ENCODE results near the gene DCPS.
"Not testable (repeated sequence)": the region's sequence is repeated elsewhere in the genome, so short reads cannot be mapped to it uniquely, and the experiment has no call there.

DCPS gene, protein sequence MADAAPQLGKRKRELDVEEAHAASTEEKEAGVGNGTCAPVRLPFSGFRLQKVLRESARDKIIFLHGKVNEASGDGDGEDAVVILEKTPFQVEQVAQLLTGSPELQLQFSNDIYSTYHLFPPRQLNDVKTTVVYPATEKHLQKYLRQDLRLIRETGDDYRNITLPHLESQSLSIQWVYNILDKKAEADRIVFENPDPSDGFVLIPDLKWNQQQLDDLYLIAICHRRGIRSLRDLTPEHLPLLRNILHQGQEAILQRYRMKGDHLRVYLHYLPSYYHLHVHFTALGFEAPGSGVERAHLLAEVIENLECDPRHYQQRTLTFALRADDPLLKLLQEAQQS

DNA sequence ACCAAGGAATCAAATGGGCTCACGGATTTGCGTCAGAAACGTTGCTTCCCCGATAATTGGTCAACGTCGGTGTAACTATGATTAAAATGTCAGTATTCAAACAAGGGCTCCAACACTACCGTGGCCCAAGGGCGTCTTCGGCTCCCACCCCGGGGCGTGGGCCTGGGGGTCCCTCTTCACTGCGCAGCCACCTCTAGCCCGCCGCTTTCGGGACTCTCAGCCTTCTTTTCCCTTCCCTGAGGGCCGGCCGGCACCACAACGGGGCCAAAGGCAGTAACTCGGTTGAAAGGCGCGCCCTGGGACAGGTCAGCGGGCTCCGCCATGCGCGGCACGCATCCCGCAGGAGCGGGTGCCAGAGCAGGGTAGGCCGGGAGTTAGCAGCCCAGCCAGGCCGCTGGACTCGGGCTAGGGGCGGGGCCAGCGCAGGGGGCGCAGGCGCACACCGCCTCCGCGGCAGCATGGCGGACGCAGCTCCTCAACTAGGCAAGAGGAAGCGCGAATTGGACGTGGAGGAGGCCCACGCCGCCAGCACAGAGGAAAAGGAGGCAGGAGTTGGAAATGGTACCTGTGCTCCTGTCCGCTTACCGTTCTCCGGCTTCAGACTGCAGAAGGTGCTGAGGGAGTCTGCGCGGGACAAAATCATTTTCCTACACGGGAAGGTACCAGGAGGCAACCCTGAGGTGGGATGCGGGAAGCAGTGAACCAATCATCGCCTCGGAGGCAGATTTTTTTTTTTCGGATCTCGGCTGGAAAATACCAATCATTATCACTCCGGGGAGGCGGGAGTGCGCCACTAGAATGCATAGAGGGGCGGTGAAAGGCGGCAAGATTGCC lies at the start of gene DCPS:
Gene DCPS (plus strand): TSS at position 438 of the 834 bp plus-strand sequence. CDS start 21 bp downstream, at position 459.
- peak; percentile 95 for DNase-seq (ENCODE audit: low spot score)

DNA sequence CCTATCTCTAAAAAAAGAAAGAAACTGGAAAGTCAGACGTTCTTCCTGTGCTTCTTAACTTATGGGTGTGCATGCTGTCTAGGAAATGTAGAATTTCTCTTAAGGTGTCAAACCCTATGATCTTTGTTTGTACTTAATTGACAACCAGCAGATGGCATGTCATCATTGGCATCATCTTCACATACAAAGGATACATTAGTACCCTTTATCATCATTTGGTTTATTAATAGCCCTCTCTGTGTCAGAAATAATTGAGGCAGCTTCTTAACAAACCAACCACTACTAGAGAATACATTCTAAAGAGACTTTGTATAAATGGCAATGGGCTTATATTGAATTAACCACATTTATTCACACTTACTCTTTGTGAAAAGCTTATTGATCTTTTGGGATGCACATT lies 49.0 kb upstream of the DCPS start:
- no peak for DNase-seq (ENCODE audit: low spot score)

DNA sequence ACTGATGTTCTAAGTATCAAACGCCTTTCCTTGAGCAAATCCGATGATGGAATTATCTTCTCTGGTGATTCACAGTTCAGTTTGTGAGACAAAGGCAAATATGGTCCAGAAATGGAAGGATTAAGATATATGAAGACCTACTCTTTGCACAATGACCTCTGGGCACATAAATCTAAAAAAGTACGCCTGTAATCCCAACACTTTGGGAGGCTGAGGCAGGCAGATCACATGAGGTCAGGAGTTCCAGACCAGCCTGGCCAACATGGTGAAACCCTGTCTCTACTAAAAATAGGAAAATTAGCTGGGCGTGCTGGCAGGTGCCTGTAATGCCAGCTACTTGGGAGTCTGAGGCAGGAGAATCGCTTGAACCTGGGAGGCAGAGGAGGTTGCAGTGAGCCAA lies 48.4 kb upstream of the DCPS start:
- DNase-seq (ENCODE audit: low spot score) = not testable (repeated sequence)

DNA sequence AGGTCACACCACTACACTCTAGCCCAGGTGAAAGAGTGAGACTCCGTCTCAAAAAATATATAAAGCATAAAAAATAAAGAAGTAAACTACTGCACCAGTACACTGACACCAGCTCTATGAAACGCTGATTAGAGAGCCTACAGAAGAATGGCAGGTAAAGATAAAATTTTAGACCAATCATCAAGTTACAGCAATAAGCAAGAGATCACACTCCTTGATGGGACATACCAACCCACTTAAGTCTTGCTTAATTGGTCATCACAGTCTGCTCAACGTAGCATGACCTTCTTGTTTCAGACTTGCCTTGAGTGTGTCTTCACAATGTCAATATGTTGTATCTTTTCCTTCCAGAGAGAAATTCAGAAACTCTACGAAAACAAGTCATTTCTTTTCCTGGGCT lies 47.6 kb upstream of the DCPS start:
- DNase-seq (ENCODE audit: low spot score) = no peak

DNA sequence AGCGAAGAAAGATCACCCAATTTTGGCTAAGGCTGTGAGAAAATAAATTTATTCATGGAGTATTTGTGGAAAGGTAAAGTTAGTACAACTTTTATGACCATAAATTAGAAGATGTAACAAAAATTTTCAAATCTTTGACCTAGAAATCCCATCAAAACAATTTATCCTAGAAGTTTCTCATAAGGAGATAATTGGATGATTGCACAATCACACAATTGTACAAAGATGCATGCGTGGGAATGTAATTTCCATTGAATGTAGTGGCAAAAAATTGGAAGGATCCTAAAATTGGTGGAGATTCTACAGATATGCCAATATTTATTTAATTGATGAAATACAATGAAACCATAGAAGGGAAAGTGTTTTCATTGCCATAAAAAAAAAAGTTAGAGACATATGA lies 46.7 kb upstream of the DCPS start:
- DNase-seq (ENCODE audit: low spot score) = no peak

DNA sequence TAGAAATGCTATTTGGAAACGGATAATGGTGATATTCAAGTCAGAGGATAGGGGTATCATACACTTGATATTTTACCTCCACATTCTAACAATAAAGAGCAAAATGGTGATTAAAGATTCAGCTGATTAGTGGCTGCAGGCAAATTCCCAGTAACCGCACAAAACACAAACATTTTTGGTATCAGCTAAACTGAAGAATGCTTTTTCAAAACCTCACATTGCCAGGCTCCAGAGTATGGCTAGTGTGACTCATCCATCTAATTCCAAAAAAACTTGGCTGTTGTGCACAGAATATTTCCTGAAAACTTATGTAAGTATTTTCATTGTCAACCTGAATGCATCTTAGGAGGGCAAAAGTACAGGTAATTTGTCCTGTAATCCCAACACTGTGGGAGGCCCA lies 46.1 kb upstream of the DCPS start:
- no peak for DNase-seq (ENCODE audit: low spot score)

DNA sequence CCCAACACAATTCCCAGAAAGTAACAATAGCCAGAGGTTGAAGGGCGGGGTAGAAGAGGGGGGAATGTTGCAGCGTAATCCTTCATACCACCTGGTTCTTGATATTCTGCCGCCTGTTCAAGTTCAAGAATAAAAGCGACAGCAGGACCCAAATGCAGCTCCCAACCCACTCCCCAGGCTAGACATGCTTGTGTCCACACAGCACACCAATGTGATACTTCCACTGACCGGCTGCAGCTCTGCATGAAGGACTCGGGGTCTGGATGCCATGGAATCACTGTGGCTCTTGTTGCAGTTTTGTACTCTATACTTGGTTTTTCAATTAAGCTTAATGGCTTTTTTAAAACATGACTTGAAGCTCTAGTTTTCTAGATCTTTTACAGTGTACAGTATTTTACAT lies 41.6 kb upstream of the DCPS start:
- no peak for DNase-seq (ENCODE audit: low spot score)

DNA sequence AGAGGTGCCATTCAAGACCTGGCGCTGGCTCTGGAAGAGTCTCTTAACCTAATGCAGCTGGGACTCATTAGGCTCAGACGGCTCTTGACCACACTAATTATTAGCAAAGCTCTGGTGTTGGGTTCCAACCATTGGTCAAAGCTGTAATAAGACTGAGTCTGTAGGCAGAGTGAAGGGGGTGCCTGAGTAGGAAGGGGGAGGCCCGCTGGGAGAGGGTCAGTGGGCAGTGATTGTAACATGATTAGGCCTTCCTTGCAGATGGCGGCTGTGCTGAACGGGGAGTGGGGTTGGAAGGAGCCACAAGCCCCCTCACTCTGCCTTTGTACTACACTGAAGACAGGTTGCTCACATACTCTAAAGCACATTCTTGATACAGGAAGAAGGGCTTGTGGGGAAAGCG lies 40.4 kb upstream of the DCPS start:
- no peak for DNase-seq (ENCODE audit: low spot score)

DNA sequence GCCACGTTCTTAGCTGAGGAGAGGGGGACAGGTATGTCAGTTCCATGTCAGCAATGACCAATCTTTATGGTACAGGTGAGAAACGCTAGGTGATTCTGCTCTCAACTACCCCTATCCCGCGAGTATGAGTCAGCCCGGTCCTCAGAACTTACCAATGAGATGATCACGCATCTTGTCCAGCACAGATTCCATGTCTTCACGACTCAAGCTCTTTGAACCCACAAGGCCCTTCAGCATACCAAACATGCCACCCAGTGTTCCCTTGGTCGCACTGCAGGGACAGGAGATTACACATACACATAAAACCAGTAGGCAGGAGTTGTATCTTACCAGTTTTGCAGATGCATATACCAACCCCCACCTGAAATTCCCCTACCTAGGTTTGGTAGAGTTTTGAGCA lies 38.0 kb upstream of the DCPS start:
- DNase-seq (ENCODE audit: low spot score) = no peak

DNA sequence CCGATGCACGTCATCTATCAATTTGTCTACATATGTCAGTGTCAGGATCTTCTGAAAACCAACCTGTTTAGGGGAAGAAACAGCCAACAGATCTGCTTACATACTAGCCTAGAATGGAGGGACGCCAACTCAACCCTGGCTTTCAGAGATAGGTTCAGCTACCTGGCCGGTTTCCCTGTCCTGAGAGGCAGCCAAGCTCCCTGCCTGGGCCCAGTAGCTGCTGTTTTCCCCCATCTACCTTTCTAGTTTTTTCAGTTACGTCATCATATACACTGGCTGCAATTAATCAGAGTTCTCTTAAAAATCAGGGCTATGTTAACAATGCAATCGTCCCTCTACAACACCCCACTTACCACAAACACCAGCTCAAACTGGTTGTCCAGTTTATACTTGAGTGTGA lies 36.2 kb upstream of the DCPS start:
- DNase-seq (ENCODE audit: low spot score) = no peak

DNA sequence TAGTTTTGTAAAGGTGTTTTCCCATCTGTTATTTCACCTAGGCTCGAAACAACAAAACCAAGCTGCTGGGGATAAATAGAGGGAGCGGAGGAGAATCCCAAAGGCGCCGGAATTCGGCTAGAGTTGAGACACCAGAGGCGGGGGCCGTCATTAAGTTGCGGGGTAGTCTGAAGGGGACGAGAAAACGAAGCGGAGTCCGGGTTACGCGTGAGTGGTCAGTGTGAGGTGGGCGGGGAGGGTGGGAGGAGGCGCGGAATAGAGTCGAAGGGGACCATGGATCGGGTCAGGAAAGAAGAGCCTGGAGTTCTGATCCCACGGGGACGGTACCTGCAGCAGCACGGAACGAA lies 35.5 kb upstream of the DCPS start:
- DNase-seq (ENCODE audit: low spot score) = no peak

DNA sequence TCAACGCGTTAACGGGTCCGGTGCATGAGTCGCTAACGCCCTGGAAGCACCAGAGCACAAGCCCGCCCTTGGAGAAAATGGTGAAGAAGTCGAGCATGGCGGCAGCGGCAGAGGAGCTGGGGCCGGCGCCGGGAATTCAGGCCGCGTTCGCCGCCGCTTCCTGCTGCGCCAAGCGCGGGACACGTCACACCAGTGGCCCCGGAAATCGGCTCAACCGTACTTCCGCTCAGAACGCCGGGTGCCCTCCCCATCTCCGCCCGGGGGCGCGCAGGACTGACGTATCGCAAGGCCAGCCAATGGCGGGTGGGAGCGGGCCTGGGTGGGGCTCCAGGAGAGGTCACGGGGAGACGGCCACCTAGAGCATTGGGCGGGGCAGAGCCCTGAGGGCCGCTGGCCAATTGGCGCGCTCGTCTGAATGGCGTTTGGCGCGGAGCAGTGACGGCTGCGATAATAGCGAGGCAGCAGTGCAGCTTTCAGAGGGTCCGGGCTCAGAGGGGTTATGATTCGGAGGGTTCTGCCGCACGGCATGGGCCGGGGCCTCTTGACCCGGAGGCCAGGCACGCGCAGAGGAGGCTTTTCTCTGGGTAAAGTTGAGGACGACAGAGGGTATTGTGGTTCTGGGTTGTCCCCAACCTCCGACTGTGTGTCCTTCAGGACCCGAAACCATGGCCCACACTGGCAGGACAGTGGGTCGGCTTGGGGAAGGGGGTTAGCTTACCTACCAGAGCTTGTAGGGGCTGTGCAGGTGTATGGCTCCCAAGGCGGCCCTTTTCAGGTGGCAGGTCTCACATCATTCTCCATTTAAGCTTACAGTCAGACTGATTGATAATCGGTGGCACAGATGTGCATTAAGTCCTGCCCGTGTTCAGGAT lies 34.9 kb upstream of the DCPS start, which contains the start of the genes FOXRED1 and SRPRA:
Gene FOXRED1 (plus strand): TSS at position 447 of the 872 bp plus-strand sequence. CDS start 53 bp downstream, at position 500.
Gene SRPRA (minus strand): TSS at position 188 of the 872 bp plus-strand sequence. CDS start 91 bp downstream, at position 97.
- peak; percentile 100 for DNase-seq (ENCODE audit: low spot score)

DNA sequence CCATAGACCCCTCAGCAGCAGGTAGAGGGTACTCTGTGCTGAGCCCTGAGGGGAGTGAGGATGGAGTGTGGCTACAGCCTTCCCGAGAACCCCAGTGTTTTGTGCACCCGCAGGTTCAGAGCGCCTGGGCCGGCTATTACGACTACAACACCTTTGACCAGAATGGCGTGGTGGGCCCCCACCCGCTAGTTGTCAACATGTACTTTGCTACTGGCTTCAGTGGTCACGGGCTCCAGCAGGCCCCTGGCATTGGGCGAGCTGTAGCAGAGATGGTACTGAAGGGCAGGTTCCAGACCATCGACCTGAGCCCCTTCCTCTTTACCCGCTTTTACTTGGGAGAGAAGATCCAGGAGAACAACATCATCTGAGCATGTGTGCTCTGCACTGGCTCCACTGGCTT lies 26.5 kb upstream of the DCPS start:
- DNase-seq (ENCODE audit: low spot score) = no peak

DNA sequence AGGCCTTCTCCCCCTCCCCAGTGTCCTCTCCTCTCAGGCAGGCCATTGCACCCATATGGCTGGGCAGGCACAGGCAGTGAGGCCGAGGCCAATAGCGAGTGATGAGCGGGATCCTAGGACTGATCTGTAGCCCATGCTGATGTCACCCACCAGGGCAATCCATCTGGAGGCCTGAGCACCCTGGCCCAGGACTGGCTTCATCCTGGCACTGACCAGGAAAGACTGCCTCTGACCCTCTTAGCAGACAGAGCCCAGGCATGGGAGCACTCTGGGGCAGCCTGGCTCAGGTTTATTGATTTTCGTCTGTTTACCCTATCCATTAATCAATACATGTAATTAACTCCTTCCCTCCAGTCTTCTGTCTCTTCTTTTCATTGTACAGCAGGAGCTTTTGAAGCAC lies 26.1 kb upstream of the DCPS start:
- no peak for DNase-seq (ENCODE audit: low spot score)

DNA sequence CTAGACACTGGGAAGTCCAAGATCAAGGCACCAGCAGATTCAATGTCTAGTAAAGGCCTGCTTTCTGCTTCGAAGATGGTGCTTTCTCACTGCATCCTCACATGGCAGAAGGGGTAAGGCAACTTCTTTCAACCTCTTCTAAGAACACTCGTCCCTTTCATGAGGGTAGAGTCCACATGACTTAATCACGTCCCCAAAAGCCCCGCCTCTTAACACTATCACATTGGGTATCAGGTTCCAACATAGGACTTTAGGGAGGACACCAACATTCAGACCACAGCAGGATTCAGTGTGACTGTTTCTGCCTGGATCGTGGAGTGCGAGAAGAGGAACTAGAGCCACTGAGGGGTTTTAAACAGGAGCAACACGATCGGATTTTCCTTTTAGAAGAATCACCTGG lies 24.7 kb upstream of the DCPS start:
- DNase-seq (ENCODE audit: low spot score) = no peak

DNA sequence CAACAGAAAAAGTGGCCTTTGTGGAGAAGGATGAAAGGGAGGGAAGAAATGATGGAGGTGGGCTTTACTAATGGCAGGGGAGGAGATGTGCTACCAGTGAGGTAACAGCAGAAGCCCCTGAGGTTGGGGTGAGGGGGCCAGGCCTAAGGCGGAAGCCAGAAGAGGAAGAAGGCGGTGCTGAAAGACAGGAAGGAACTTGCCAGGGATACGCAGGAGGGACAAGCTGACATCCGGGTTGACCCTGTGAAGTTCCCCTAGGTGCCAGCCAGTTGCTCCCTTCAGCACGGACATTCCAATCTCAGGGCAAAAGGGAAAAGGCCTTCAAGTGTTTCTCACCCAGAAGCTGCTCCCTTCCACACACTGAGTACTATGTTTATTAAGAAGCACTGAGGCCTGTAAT lies 23.3 kb upstream of the DCPS start:
- no peak for DNase-seq (ENCODE audit: low spot score)

DNA sequence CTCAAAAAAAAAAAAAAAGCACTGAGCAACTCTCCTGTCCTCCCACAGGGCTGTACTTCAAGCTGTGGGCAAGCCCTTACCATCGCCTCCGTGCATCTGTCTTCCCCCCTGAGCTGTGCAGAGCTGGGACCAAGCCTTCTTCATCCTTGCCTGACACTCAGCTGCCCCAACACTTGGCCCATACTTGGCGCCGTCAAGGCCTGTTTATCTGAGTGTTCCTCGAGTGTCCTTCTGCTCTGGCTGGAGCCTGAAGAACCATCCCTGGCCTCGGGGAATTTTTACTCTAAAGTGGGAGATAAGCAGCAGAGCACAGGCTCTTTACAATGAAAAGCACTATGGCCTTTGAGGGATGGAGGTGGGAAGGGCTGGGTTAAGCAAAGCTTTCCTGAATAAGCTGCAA lies 22.6 kb upstream of the DCPS start:
- DNase-seq (ENCODE audit: low spot score) = no peak

DNA sequence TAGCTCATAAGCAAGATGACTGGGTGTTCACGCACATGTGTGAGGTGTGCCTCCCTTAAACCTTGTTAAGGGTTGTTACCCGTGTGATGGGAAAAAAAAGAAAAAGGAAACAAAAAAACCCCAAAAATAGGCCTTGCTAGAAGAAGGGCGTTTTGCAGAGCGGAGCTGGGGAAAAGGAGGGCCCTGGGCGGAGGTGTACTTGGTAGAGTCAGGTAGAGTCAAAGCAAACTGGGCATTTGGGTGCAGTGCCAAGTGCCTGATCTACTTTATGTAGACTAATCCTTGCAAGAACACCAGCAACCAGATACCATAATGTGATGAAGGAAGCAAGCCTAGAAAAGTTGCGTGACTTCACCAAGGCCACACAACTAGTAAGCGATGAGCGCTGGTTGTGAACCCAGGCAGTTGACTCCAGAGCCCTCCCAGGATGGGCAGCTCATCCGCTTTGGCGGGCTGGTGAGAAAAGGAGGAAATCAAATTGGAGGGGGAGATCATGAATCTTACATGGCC lies 22.1 kb upstream of the DCPS start:
- DNase-seq (ENCODE audit: low spot score) = no peak

DNA sequence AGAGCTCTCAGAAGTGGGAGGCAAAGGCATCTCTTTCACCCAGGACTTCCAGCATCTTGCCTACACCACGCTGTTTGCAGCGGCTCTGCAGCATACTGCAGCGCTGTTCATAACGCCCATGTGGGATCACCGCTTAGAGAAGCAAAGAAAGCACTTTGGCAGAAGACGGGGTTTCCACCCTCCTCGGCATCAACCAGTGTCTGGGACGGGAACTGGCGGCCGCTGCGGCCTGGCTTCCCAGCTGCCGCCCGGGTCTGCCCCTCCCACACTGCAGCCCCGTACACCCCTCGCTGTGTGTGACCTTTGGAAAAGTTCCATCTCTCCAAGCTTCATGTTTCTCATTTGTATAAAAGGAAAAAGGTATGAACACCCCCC lies 21.5 kb upstream of the DCPS start:
- DNase-seq (ENCODE audit: low spot score) = peak; percentile 58

DNA sequence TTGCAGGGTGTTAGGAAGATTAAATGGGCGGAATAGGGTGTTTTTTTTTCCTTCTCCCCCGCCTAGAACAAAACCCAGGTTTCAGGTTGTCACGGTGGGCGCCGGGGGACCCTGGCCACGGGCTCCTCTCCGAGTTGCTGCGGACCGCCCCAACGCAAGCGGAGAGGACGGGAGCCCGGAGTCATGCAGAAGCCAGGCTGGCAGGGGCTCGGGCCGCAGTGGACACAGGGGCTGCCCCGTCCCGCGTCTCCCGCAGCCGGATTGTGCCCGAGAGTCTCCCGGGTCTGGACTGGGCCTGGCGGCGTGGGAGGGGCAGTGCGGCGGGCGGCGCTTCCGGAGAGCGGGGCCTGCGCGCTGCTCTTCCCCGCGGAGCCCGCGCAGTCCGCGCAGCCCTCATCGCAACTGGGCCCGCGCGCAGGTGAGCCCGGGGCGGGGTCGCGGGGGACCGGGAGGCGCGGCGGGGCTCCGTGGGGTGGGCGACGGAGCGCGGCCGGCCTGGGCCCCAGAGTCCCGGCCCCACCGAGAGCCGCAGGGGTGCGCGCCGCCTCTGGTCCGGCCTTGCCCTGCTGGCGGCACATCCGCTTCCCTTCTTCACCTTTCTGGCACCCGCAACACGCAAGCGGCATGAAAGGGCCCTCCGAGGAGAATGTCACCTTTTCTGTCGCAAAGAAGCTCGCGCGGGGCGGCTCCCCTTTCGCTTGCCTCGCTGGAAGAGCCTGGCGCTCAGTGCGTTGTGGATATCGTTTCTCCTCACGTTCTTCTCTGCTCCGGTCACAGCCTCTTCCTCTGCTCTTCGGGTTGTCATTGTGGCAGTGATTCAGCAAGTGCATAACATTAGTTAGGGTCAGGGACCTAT lies 20.9 kb upstream of the DCPS start, which contains the start of gene TIRAP:
Gene TIRAP (plus strand): TSS at position 358 of the 856 bp plus-strand sequence. CDS start 7,802 bp downstream, outside the sequence.
- DNase-seq (ENCODE audit: low spot score) = peak; percentile 74

DNA sequence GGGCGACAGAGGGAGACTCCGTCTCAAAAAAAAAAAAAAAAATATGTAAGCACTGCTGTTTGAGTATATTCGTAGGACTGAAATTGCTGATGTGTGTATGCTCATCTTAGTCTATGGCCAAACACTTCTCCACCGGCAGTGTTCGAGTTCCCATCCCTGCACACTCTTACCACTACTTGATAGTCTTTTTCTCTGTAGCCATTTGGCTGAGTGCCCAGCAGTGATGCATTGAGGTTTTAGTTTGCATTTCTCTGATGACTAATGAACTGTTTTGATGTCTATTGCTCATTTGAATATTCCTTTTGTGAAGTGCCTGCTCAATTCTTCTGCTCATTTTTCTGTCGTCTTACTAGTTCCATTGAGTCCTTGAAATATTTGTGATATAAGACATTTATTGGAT lies 19.0 kb upstream of the DCPS start:
- DNase-seq (ENCODE audit: low spot score) = no peak
